ENCODE measurements around the gene MYO5B.

- TF ChIP-seq CTCF (IDR thresholded peaks at IDR 0.05; ENCODE audit: low read depth, low read length, poor library complexity, severe bottlenecking), result no peak
- TF ChIP-seq EZH2phosphoT487 (IDR thresholded peaks at IDR 0.05; ENCODE audit: borderline replicate concordance, low read length), result no peak
These were observed 36.7 kb upstream of the MYO5B start for GRCh38 chr18:50231621-50232020.

All from DOHH2 (cell line).